Measurements from ENCODE around the gene MXRA7. TPM values are rescaled to one million over a fixed set of nuclear protein-coding genes. Genes with fewer than 3 reads are reported as not detected.
"Not testable (repeated sequence)": the region's sequence is repeated elsewhere in the genome, so short reads cannot be mapped to it uniquely, and the experiment has no call there.

MXRA7 gene
- total and polyA plus RNA-seq, 7 donors: 8.3 to 428 (median 327) TPM

DNA sequence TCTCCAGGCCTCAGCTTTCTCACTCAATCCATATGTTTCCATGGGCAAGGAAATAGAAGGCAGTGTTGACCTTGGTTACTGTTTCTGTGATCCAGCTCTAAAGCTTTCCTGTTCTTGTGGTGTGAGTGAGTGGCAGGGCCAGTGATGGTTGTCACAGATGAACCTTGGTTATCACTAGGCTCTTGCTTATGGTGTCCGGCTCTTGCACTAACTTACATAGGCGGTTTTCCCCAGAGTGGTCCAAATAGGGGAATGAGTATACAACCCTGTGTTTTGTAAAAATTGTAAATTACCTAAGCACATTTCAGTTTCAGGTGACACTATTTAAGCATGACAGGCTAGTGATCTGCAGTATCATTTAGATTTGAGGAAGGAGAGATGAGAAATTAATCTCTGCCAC is 34.0 kb upstream of the MXRA7 start:
- no peak for TF ChIP-seq POLR2AphosphoS5 (IDR thresholded peaks at IDR 0.05)
- TF ChIP-seq, protein P1, sequence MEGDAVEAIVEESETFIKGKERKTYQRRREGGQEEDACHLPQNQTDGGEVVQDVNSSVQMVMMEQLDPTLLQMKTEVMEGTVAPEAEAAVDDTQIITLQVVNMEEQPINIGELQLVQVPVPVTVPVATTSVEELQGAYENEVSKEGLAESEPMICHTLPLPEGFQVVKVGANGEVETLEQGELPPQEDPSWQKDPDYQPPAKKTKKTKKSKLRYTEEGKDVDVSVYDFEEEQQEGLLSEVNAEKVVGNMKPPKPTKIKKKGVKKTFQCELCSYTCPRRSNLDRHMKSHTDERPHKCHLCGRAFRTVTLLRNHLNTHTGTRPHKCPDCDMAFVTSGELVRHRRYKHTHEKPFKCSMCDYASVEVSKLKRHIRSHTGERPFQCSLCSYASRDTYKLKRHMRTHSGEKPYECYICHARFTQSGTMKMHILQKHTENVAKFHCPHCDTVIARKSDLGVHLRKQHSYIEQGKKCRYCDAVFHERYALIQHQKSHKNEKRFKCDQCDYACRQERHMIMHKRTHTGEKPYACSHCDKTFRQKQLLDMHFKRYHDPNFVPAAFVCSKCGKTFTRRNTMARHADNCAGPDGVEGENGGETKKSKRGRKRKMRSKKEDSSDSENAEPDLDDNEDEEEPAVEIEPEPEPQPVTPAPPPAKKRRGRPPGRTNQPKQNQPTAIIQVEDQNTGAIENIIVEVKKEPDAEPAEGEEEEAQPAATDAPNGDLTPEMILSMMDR (IDR thresholded peaks at IDR 0.05): no peak
- no peak for TF ChIP-seq EP300 (IDR thresholded peaks at IDR 0.05)
- no peak for TF ChIP-seq POLR2A (IDR thresholded peaks at IDR 0.05)
- Histone ChIP-seq H3K4me1 (peaks cover 0 to 20% (median 14%) of the 10 kb centered on the region in 4 donors), H3K9me3 (no peaks in the 10 kb centered on the region), H3K27me3 (no peaks in the 10 kb centered on the region), H3K27ac (no peak overlapping the region), H3K36me3 (peaks cover 7 to 73% (median 18%) of the 10 kb centered on the region in 4 donors), H3K4me3 (no peak overlapping the region)
- intact Hi-C loops (cut with DNase I): no loop called here
- no peak for DNase-seq
- 98 to 100% methylated on average over 2 of the region's 2 CpGs for WGBS, 2 donors

DNA sequence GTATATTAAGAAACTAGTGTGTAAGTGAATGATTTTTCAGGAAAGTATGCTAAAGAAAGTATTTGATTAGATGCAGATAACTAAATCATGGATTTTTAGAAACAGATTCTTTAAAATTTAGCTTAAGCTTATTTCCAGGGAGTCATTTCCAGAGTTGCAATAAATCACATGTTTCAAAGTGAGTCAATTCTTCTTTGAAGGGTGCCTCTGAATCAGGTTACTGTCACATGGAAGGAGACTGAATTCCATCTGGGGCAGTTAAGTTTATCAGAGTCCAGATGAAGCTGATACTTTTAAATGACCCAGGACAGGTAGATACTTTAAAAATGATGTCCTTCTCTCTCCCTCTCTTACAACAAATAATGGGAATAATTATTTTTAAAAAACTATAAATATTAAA is 32.2 kb upstream of the MXRA7 start:
- Histone ChIP-seq H3K36me3 (peaks cover 7 to 61% (median 18%) of the 10 kb centered on the region in 4 donors), H3K9me3 (no peaks in the 10 kb centered on the region), H3K27me3 (no peaks in the 10 kb centered on the region), H3K4me1 (peaks cover 0 to 35% (median 29%) of the 10 kb centered on the region in 4 donors), H3K27ac (no peak overlapping the region), H3K4me3 (no peak overlapping the region)
- DNase-seq: no peak
- intact Hi-C loops (cut with DNase I): no loop called here
- TF ChIP-seq, protein P1 (IDR thresholded peaks at IDR 0.05): no peak
- TF ChIP-seq EP300 (IDR thresholded peaks at IDR 0.05) (no peak), POLR2A (IDR thresholded peaks at IDR 0.05) (no peak), POLR2AphosphoS5 (IDR thresholded peaks at IDR 0.05) (no peak)

DNA sequence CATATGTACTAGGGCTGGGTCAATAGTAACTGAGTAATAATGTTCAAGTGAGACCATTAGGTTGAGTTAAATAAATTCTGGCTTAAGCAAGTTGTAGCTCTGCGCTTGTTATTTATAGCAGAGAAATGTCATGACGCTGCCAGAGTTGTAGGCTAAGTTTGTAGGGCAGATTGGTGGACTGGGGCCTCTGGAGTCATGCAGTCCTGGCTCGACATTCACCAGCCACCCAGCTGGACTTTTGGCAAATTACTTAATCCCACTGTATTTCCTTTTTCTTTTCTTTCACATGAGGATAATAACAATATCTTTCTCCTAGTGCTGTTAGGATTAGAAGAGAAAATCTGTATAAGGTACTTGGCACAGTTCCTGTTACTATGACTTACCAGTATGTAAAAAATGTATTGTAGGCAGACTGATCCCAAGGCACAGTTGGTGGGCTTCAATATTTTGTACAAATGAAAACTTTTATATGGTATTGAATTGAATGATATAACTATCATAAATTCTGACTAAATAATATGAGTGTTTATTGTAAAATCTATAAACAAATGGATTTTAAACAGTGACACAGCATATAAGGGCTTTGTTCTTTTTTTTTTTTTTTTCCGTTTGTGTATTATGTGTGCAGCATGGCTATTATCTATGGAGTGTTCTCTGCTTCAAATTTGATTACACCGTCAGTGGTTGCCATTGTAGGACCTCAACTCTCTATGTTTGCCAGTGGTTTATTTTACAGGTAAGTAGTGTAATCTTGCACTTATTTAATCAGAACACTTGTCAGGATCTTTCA is 29.8 kb upstream of the MXRA7 start:
- peaks cover 0 to 39% (median 33%) of the 10 kb centered on the region in 4 donors for H3K4me1 ChIP-seq
- peak; percentile 77 for DNase-seq
- TF ChIP-seq POLR2A (IDR thresholded peaks at IDR 0.05): no peak
- no peak for TF ChIP-seq EP300 (IDR thresholded peaks at IDR 0.05)
- TF ChIP-seq, protein P1 (IDR thresholded peaks at IDR 0.05): no peak
- peak in 3 of 4 donors; percentile 49 to 51 (median 50) for TF ChIP-seq POLR2AphosphoS5 (IDR thresholded peaks at IDR 0.05)
- peaks cover 7 to 45% (median 14%) of the 10 kb centered on the region in 4 donors for H3K36me3 ChIP-seq
- H3K27me3 ChIP-seq: no peaks in the 10 kb centered on the region
- 77 to 84% methylated on average over 5 of the region's 5 CpGs for WGBS, 2 donors
- no peaks in the 10 kb centered on the region for H3K9me3 ChIP-seq
- intact Hi-C loops (cut with DNase I): no loop called here
- peak overlapping the region; percentile 98 to 99 (median 98) for H3K27ac ChIP-seq
- no peak overlapping the region for H3K4me3 ChIP-seq

DNA sequence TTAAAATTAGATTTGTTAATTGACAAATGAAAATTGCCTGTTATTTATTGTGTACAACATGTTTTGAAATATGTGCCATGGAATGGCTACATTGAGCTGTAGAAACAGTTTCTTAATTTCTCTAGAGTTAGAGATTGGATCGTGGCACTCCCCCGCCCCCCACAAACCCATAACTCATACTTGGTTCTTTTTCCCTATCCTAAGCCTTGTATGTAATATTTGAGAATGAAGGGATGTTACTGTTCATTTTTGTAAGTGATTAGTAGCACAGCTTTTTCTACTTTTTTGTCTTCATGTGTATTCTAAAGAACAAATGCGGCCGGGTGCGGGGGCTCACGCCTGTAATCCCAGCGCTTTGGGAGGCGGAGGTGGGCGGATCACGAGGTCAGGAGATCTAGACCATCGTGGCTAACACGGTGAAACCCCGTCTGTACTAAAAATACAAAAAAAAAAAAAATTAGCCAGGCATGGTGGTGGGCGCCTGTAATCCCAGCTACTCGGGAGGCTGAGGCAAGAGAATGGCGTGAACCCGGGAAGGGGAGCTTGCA is 28.9 kb upstream of the MXRA7 start:
- Histone ChIP-seq H3K27ac (peak overlapping the region; percentile 98 to 99 (median 98)), H3K36me3 (peaks cover 7 to 45% (median 10%) of the 10 kb centered on the region in 4 donors), H3K4me1 (peaks cover 0 to 48% (median 42%) of the 10 kb centered on the region in 4 donors)
- not testable (repeated sequence) for H3K27me3 ChIP-seq, H3K4me3 ChIP-seq, H3K9me3 ChIP-seq
- WGBS, 2 donors: 93 to 95% methylated on average over 17 of the region's 17 CpGs
- DNase-seq: peak; percentile 60
- intact Hi-C loops (cut with DNase I): loop anchor here (5.0 kb wide), 1 partner anchor 403 kb away; the partner anchor contains the start of gene SEC14L1

DNA sequence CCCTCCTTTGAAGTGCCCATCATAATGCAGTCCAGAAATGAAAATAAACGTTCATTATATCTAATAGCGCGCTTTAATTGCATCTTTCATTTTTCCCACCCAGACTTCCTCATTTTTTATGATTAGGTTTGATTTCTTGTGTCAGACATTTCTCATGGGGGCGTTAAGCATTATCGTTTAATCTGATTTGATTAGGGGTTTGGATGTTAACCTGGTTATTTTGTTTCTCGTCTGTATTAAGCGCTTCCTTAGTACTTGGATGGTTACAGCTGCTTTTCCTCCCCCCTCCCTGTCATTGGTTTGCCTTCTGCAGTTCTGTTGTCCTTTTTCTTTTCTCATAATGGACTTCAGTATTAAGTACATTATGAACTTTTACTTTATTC is 27.7 kb upstream of the MXRA7 start:
- WGBS, 2 donors: 3% methylated on average over 7 of the region's 7 CpGs
- peaks cover 1 to 46% (median 11%) of the 10 kb centered on the region in 4 donors for H3K36me3 ChIP-seq
- TF ChIP-seq EP300 (IDR thresholded peaks at IDR 0.05) (no peak), POLR2A (IDR thresholded peaks at IDR 0.05) (no peak), POLR2AphosphoS5 (IDR thresholded peaks at IDR 0.05) (no peak)
- TF ChIP-seq, protein P1 (IDR thresholded peaks at IDR 0.05): no peak

More for the DNA sequence above, 27.7 kb upstream of the MXRA7 start:
- Histone ChIP-seq H3K27me3 (no peaks in the 10 kb centered on the region), H3K4me3 (peak overlapping the region; percentile 60 to 97 (median 91)), H3K9me3 (no peaks in the 10 kb centered on the region), H3K27ac (peak overlapping the region; percentile 98 to 99 (median 98)), H3K4me1 (peaks cover 0 to 60% (median 53%) of the 10 kb centered on the region in 4 donors)
- peak; percentile 33 for DNase-seq
- intact Hi-C loops (cut with DNase I): loop anchor here (5.0 kb wide), 1 partner anchor 404 kb away; the partner anchor contains the start of gene SEC14L1

Measured in sigmoid colon (tissue), 7 donors.